Smooth muscle cell of the brain vasculature (primary cell): Measurements from ENCODE around the gene EN2.

ENCODE experiments used
- DNase-seq: peaks from one replicate; pipeline ENCODE4 v3.0.0-alpha.2; 2012; ENCODE audit warnings: low read depth, low spot score

Gene EN2

GRCh38 chr7:155463114-155463811 is 5.3 kb downstream of the EN2 start:
- DNase-seq = no peak

DNA sequence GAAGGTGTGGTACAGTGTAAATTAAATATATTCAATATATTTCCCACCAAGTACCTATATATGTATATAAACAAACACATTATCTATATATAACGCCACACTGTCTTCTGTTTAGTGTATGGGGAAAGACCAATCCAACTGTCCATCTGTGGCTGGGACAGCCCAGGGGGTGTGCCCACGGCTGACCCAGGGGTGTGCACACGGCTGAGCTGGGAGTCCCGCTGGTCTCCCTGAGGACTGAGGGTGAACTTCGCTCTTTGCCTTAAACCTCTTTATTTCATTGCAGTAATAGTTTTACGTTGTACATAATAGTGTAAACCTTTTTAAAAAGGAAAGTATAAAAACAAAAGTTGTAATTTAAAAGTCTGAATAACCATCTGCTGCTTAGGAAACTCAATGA is 6.3 kb downstream of the EN2 start:
- no peak for DNase-seq

DNA sequence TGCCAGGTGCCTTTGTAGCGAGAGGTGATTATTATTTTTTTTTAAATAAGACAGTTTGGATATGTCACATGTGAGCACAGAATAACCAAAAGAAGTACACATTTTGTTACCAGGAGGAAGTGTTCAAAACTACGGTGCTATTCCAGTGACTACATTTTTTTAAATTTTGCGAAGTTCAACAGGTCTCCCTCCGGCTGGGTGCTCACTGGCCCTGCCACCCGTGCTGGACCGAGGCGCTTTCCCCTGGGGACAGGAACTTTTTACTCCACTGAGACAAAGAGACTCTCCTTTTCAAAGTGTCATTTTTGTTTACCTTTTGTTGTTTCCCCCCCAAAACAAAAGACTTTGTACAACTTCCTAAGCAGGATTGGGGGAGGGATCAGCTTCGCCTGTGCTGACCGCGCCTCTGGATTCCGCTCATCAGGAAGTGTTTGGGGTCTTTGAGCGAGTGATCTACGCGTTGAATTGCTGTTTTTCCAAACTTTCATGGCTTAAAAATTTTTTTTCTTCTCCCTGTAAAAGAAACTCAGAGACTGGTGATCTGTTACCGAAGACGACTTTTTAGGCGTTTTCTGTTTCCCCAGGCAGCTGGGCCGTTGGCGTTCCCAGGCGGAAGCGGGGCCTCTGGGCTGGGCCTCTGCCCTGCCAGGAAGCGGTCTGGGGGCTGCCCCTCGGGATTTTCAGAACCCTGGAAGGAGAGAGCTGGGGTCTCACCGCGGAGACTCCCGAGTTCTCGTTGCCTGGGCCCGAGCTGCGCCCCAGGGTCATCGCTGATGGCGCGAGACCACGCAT is 7.2 kb downstream of the EN2 start:
- DNase-seq = no peak

GRCh38 chr7:155465761-155466141 is 7.8 kb downstream of the EN2 start:
- DNase-seq = no peak

GRCh38 chr7:155466142-155466813 is 8.3 kb downstream of the EN2 start:
- no peak for DNase-seq

DNA sequence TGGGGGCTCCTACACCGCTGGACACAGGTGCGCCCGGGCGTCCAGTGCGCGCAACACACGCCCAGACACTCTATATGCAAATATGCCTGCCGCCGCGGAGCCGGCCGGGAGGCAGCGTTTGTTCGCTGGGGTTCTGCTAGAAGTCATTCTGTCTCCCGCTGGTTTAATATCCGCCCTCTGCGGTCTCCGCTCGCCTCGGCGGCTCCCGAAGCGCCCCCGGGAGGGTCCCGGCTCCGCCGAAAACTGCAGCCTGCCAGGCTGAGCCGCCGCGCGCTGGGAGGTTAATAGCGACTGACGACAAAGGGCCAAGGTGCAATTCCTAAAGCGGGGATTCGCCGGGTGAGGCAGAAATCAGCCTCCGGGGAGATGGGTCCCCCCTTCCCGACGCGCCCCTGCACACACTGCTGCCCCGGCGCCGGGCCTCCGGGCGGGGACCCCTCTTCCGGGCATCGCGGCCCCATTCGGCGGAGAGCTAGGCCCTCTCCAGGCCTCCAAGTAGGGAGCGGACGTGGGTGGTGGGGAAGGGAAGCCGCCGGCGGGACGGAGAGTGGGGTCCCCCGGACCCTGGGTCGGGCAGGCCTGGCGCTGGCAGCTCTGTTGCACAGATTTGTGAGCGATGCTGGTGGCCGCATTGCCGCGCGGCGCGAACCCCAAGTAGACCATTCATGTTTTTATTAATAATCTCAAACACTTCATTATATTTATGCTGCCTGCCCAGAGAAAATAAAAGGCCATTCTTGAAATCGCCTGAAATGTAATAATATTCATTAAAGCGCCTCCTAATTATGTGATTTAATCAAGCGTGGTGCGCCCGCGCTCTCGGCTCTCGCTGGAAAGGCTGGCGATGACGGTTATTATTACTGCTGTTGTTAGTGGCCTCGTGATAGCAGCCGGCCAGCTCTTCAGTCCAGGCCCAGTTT is 9.1 kb downstream of the EN2 start:
- no peak for DNase-seq

DNA sequence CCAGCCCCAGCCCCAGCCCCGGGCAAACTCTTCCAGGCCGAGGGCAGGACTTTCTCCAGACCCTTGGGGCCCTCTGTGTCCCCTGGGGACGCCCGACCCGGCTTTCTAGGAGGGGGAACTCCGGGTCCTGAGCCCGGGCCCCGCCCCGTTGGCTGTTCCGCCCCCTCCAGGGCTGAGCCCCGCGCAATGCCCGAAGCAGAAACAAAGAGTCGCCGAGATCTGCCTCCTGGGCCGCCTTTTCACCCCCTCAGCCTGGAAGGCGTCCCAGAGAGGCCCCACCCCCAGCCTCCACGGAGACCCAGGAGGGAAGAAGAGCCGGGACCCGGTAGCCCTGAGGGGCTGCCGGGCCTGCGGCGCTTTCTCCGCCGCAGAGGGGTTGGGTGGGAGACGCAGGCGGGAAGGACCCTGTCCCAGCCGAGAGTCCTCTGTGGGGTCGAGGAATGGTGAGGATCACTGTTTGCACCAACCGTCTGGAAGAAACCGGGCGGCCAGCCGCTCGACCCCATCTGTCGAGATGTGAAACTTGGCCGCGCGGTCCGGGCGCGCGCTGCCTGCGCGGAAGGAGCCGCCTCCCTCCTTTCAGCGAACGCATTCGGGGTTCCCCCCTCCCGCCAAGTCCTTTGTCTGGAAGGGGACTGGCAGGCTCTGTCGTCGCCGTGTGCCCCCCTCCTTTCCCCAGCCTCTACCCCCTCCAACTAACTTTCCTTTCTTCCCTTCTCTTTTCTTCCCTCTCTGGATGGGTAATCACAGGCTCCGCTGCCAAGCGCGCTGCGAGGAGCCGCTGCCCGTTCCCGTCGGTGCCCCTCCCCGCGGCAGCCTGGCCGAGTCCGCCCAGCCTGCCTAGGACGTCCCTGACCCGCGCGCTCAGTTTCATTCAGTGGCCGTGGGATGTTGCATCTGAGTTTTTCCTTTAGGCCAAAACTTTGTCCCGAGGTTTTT is 10.2 kb downstream of the EN2 start:
- no peak for DNase-seq

- DNase-seq = no peak
These were observed 10.8 kb downstream of the EN2 start for GRCh38 chr7:155468785-155469148.

DNA sequence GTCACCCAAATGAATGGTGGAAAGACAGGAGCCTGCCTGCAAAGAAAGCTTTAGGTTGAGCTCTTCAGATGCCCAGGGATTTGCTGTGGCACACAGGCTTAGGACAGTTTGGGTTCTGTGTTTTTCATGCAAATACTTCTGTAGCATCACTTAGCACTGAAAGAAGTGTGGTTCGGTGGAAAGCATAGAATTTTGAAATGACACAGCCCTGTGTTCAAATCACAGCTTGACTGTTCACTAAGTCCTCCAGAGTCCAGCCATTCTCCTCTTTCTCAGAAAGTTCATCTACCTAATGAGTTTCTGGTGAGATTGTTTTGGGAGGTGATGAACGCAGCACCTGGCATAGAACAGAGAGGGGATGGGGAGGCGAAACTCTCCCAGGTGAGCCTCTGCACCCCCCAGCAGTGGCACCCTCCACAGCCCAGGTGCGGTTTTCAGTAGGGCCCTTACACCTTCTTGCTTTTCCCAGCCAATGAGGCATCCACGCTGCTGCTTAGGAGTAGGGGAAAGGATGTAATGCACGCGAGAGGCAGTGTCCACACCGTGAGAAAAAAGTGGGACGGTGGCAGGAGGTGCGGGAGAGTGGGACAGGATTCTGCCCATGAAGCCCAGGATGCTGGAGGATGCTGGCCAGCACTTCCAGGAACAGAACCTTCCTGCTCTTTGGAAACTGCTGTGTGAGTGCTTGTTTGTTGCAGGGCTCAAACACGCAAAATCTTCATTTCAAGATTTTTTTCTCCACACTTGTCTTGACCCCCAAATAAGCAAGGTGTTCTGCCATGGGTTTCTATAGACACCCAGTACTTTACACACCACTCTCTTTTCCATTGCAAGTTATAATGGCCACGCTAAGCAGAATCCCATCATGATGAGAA is 11.6 kb downstream of the EN2 start:
- no peak for DNase-seq

DNA sequence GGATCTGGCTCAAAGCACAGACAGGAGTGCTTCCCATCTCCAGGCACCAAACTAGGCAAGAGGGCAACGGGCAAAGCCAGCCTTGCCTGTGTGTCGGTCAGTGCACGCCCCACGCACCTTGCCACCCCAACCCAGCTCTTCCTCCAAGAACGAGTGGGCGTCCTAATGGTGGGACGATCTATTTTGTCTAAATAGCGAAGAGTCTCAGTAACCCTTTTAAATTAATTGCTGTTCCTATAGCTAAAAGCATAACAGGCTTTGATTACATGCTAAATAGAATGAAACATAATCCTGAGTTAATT is 12.2 kb downstream of the EN2 start:
- no peak for DNase-seq

GRCh38 chr7:155470686-155471638 is 13.0 kb downstream of the EN2 start:
- no peak for DNase-seq

- DNase-seq = no peak
These were observed 13.8 kb downstream of the EN2 start for GRCh38 chr7:155471718-155472117.

GRCh38 chr7:155477476-155477875 is 19.5 kb downstream of the EN2 start:
- DNase-seq = no peak

- no peak for DNase-seq
These were observed 23.8 kb downstream of the EN2 start for GRCh38 chr7:155481764-155482163.

GRCh38 chr7:155482511-155483183 is 24.7 kb downstream of the EN2 start:
- DNase-seq = no peak

DNA sequence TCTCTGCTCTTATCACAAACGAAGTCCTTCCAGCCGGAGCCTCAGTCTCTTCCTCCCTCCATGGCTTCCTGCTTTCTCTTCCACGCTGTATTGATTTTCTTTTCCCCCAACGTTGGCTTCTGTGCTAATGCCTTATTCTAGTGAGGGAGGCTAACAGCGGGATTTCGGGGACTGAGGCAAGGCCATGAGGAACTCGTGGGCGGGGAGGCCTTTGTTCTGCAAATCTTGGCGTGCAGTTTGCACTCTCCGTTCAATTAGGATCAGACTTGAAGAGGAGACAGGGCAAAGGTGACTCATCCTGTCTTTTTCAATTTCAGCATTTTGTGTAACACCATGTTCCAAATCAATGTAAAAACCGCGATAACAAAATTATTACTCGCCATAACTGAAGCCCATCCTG is 25.3 kb downstream of the EN2 start:
- no peak for DNase-seq

DNA sequence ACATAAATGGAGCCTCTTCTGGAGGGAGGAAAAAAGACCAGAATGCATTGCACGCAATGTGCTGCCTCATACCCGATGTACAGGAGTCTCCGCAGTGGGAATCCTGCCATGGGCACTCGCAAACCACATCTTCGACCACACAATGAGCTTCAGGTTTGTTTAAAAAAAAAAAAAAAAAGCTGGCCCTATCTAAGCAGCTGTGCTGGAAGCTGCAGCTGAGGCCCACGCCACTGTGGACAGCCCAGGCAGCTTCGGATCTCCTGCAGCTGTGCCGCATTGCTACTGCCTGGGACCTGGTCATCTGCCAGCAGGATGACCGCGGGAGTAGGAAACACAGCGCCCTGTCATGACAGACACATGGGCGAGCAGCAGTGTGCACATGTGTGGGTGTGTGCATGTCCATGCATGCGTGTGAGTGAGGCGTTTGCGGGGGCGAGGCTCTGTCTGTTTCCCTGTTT is 26.0 kb downstream of the EN2 start:
- DNase-seq = no peak
